Choroid plexus epithelial cell (primary cell): ENCODE results near the gene IFNLR1.

Experiments
- DNase-seq: peaks from one replicate; pipeline ENCODE4 v3.0.0-alpha.2; 2010; ENCODE audit warnings: low read depth
- H3K4me3 ChIP-seq: 2 replicates; pipeline ENCODE4 v1.5.1; 2011; ENCODE audit warnings: low read depth, mild to moderate bottlenecking, control low read depth, low read length, moderate library complexity
- TF ChIP-seq, protein P1 (sequence below): conservative IDR thresholded peaks from 2 replicates; pipeline ENCODE4 v1.5.1; 2011; ENCODE audit warnings: low read depth, mild to moderate bottlenecking, control low read depth, inconsistent platforms, low read length, moderate library complexity

IFNLR1 gene

DNA sequence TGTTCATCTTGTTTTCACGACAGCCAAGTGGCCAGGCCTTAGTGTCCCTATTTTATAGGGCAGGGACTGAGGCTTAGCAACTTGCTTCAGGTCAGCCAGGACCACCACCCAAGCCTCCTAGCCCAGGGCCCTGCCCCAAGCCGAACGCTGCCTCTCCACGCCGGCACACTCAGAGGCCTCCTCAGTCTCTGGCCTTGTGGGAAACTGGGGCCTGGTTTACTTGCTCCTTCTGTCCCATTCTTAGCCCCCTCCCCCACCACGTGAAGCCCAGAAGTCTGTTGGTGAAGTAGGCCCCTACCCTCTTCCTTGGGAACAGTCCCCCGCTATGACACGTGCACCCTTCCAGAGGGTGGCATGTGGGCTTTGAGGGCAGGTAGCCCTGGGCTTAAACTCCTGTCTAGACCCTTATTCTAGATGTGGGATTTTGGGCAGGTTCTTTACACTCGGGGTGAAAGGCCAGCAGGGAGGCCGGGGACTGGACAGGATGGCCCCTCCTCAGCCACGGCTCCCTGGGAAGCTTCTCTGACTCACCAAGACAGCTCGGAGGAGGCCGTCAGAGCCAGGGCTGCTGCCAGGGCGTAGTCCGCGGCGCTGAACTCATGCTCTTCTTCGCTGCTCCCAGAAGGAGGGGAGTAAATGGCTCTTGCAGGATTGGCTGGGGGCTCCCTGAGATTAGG, 79.5 kb downstream of the IFNLR1 start:
- peak; percentile 84 for DNase-seq
- no peak overlapping the region for H3K4me3 ChIP-seq
- TF ChIP-seq, protein P1, sequence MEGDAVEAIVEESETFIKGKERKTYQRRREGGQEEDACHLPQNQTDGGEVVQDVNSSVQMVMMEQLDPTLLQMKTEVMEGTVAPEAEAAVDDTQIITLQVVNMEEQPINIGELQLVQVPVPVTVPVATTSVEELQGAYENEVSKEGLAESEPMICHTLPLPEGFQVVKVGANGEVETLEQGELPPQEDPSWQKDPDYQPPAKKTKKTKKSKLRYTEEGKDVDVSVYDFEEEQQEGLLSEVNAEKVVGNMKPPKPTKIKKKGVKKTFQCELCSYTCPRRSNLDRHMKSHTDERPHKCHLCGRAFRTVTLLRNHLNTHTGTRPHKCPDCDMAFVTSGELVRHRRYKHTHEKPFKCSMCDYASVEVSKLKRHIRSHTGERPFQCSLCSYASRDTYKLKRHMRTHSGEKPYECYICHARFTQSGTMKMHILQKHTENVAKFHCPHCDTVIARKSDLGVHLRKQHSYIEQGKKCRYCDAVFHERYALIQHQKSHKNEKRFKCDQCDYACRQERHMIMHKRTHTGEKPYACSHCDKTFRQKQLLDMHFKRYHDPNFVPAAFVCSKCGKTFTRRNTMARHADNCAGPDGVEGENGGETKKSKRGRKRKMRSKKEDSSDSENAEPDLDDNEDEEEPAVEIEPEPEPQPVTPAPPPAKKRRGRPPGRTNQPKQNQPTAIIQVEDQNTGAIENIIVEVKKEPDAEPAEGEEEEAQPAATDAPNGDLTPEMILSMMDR: no peak

DNA sequence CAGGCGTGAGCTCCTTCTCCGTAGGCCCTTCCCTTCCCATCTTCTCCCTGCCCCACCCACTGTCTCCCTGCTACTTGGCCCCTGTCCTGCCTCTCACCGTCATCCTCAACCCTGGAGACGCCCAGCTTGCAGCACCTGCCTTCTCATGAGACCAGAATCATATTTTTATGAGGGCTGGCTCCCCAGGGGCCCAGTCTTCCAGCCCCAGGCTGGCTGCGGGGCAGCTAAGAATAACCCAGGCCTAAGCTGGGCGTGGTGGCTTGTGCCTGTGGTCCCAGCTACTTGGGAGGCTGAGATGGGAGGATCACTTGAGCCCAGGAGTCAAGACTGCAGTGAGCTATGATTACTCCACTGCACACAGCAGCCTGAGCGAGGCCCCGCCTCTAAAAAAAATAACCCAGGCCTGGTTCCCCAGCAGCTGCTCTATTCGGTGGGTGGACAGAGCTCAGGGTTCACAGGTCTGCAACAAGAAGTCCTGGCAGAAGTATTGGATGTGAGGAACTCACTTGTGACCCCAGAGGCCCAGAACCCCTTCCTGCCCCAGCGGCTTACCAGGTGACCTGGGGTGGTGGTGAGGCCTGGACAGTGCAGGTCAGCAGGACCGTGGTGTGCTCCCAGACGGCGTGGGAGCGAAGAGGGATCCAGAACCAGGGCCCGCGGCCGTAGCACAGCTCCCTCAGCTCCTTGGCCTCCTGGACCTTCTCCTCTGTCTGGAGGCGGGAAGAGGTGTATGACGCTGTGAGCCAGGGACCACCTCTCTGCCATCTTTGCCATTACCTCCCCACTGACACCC, 81.5 kb downstream of the IFNLR1 start:
- no peak for DNase-seq
- H3K4me3 ChIP-seq: no peak overlapping the region
- TF ChIP-seq, protein P1: no peak

DNA sequence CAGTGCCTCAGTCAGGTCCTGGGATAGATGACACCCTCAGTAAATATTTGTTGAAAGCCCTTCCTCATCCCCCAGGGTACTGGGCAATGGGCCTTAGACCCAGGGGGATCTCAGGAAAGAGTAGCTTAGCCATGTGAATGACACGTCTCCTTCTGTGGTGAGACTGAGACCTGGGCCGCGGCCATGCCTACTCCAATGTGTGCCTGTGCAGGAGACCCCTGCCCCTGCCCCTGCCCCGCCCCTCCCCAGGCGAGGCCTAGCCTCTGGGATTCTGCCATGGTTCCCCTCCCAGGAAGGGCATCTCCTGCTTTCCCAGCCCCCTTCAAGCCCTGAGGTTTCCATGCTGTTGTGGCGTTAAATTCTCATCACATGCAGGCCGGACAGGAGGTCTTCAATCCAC, 82.2 kb downstream of the IFNLR1 start:
- no peak overlapping the region for H3K4me3 ChIP-seq
- TF ChIP-seq, protein P1: no peak
- DNase-seq: no peak
